ENCODE data around the gene TEX52. TPM values are rescaled to one million over a fixed set of nuclear protein-coding genes. Genes with fewer than 3 reads are reported as not detected.
A peak's percentile ranks its signal among the peaks of the same experiment; 100 is the strongest.

TEX52 gene
- polyA plus RNA-seq, 3 donors, result not detected

- H3K27me3 ChIP-seq (ENCODE audit: control insufficient read depth in 2 of 2, insufficient read depth in 2 of 2, low read length in 2 of 2), result no peaks in the 10 kb centered on the region
- Mint-ChIP-seq H3K27ac (peak overlapping the region in 5 of 7 donors; percentile 18 to 60 (median 53)), H3K36me3 (peaks cover 50 to 77% of the 10 kb centered on the region in 2 donors), H3K27me3 (ENCODE audit: low read depth in 3 of 3) (peaks cover 0 to 2% (median 0%) of the 10 kb centered on the region in 3 donors), H3K9me3 (peaks cover 0 to 2% (median 0%) of the 10 kb centered on the region in 7 donors), H3K4me3 (no peak overlapping the region), H3K4me1 (no peaks in the 10 kb centered on the region)
- no peak overlapping the region for H3K9ac ChIP-seq (ENCODE audit: insufficient read depth, low read length, poor library complexity, severe bottlenecking)
- no peaks in the 10 kb centered on the region for H3K4me1 ChIP-seq (ENCODE audit: control insufficient read depth in 1 of 2, insufficient read depth in 2 of 2, low read length in 2 of 2)
- H3K9me3 ChIP-seq (replicated peaks in 1 of 2; ENCODE audit: control insufficient read depth in 1 of 2, insufficient read depth in 1 of 2, low read length in 2 of 2), result no peaks in the 10 kb centered on the region
- no peak overlapping the region for H2AFZ ChIP-seq (ENCODE audit: insufficient read depth, low read depth, low read length, poor library complexity, severe bottlenecking)
- no peak overlapping the region for H3K4me3 ChIP-seq (replicated peaks in 1 of 3; ENCODE audit: low read depth in 2 of 3, low read length in 3 of 3)
- H3K79me2 ChIP-seq (ENCODE audit: insufficient read depth, low read length), result no peaks in the 10 kb centered on the region
- intact Hi-C loops (cut with micrococcal nuclease), result loop anchor here (10.0 kb wide), 3 partner anchors 86 to 186 kb away; no protein-coding TSS in a partner anchor
- H3K27ac ChIP-seq (ENCODE audit: low read depth in 1 of 2, low read length in 2 of 2), result no peak overlapping the region
- no peak overlapping the region for H3K4me2 ChIP-seq (replicated peaks; ENCODE audit: extremely low read depth, low read length, poor library complexity, severe bottlenecking)
- DNase-seq, result no peak
- no peaks in the 10 kb centered on the region for H4K20me1 ChIP-seq (ENCODE audit: insufficient read depth, low read length)
- H3K36me3 ChIP-seq (replicated peaks in 1 of 2; ENCODE audit: control insufficient read depth in 1 of 2, insufficient read depth in 2 of 2, low read length in 2 of 2), result peaks cover 31 to 64% of the 10 kb centered on the region in 2 donors
- TF ChIP-seq CTCF (IDR thresholded peaks at IDR 0.05), result no peak
- 89% methylated on average over 7 of the region's 12 CpGs for WGBS (ENCODE audit: insufficient coverage)
Observed at GRCh38 chr12:2858944-2859421, 2.1 kb upstream of the TEX52 start.

GRCh38 chr12:2858334-2858733 lies 1.5 kb upstream of the TEX52 start:
- Mint-ChIP-seq H3K9me3 (peaks cover 0 to 2% (median 0%) of the 10 kb centered on the region in 7 donors), H3K36me3 (peaks cover 47 to 70% of the 10 kb centered on the region in 2 donors), H3K27ac (peak overlapping the region in 2 of 7 donors; percentile 53 to 60), H3K4me1 (peaks cover 4% of the 10 kb centered on the region), H3K27me3 (ENCODE audit: low read depth in 3 of 3) (peaks cover 0 to 2% (median 0%) of the 10 kb centered on the region in 3 donors), H3K4me3 (no peak overlapping the region)
- no peak for DNase-seq
- Histone ChIP-seq H3K36me3 (replicated peaks in 1 of 2; ENCODE audit: control insufficient read depth in 1 of 2, insufficient read depth in 2 of 2, low read length in 2 of 2) (peaks cover 27 to 59% of the 10 kb centered on the region in 2 donors), H3K27ac (ENCODE audit: low read depth in 1 of 2, low read length in 2 of 2) (no peak overlapping the region), H3K27me3 (ENCODE audit: control insufficient read depth in 2 of 2, insufficient read depth in 2 of 2, low read length in 2 of 2) (no peaks in the 10 kb centered on the region), H3K4me2 (replicated peaks; ENCODE audit: extremely low read depth, low read length, poor library complexity, severe bottlenecking) (no peak overlapping the region), H3K79me2 (ENCODE audit: insufficient read depth, low read length) (no peaks in the 10 kb centered on the region), H4K20me1 (ENCODE audit: insufficient read depth, low read length) (no peaks in the 10 kb centered on the region), H3K9ac (ENCODE audit: insufficient read depth, low read length, poor library complexity, severe bottlenecking) (no peak overlapping the region), H3K4me1 (ENCODE audit: control insufficient read depth in 1 of 2, insufficient read depth in 2 of 2, low read length in 2 of 2) (no peaks in the 10 kb centered on the region), H3K4me3 (replicated peaks in 1 of 3; ENCODE audit: low read depth in 2 of 3, low read length in 3 of 3) (no peak overlapping the region), H3K9me3 (replicated peaks in 1 of 2; ENCODE audit: control insufficient read depth in 1 of 2, insufficient read depth in 1 of 2, low read length in 2 of 2) (no peaks in the 10 kb centered on the region), H2AFZ (ENCODE audit: insufficient read depth, low read depth, low read length, poor library complexity, severe bottlenecking) (no peak overlapping the region)
- WGBS (ENCODE audit: insufficient coverage), result 98% methylated on average over 2 of the region's 2 CpGs
- intact Hi-C loops (cut with micrococcal nuclease), result loop anchor here (10.0 kb wide), 3 partner anchors 86 to 186 kb away; no protein-coding TSS in a partner anchor
- no peak for TF ChIP-seq CTCF (IDR thresholded peaks at IDR 0.05)
